Common myeloid progenitor, CD34-positive (primary cell): Measurements from ENCODE around the gene KRTAP2-1.
A peak's percentile ranks its signal among the peaks of the same experiment; 100 is the strongest.

ENCODE experiments used
- CTCF ChIA-PET: fragments of 350-600 bp; sonication (Branson Sonifier 250); formaldehyde crosslinking; loops from one replicate; lab custom pipeline; 2021; ENCODE audit warnings: antibody characterized with exemption; lab: Charles Lee
- POLR2A ChIA-PET: fragments of 350-600 bp; sonication (Branson Sonifier 250); formaldehyde crosslinking; loops from one replicate; lab custom pipeline; 2021; ENCODE audit warnings: antibody characterized with exemption; lab: Charles Lee
- DNase-seq, 3 donors: peaks; one replicate each; pipeline versions ENCODE4 v3.0.0 to v3.0.0-alpha.2; 2013
- H3K27ac ChIP-seq, 2 experiments: 1 replicate in 1 of 2; 2 replicates in 1 of 2; pipeline ENCODE4 v1.7.0; 2013; ENCODE audit warnings: inconsistent platforms in 2 of 2, low read length in 2 of 2, mild to moderate bottlenecking in 2 of 2, low read depth in 1 of 2, moderate library complexity in 1 of 2; ENCODE audit not compliant: severe bottlenecking in 2 of 2, insufficient read depth in 1 of 2, poor library complexity in 1 of 2
- H3K27me3 ChIP-seq, 5 experiments: replicated peaks in 2 of 5; 1 replicate in 3 of 5; 2 replicates in 2 of 5; pipeline versions ENCODE4 v1.6.1 to v1.7.0; 2013; ENCODE audit warnings: low read length in 4 of 5, mild to moderate bottlenecking in 2 of 5, moderate library complexity in 2 of 5, inconsistent platforms in 1 of 5; ENCODE audit not compliant: insufficient read depth in 5 of 5, control insufficient read depth in 4 of 5
- H3K36me3 ChIP-seq, 4 experiments: 1 replicate in 2 of 4; 2 replicates in 2 of 4; pipeline versions ENCODE4 v1.6.1 to v1.7.0; 2013; ENCODE audit warnings: low read length in 3 of 4, control low read depth in 1 of 4, mild to moderate bottlenecking in 1 of 4; ENCODE audit not compliant: control insufficient read depth in 4 of 4, insufficient read depth in 4 of 4
- H3K4me1 ChIP-seq, 4 experiments: 1 replicate in 3 of 4; 2 replicates in 1 of 4; pipeline versions ENCODE4 v1.6.1 to v1.7.1; 2013; ENCODE audit warnings: low read length in 3 of 4, mild to moderate bottlenecking in 3 of 4, control low read depth in 1 of 4, inconsistent platforms in 1 of 4, moderate library complexity in 1 of 4; ENCODE audit not compliant: control insufficient read depth in 4 of 4, insufficient read depth in 4 of 4; ENCODE audit errors: control extremely low read depth in 1 of 4
- H3K4me3 ChIP-seq, 7 experiments: 1 replicate in 4 of 7; 2 replicates in 3 of 7; pipeline versions ENCODE4 v1.5.1 to v1.7.0; 2013; ENCODE audit warnings: mild to moderate bottlenecking in 7 of 7, low read length in 6 of 7, moderate library complexity in 6 of 7, inconsistent platforms in 2 of 7, low read depth in 2 of 7, control low read depth in 1 of 7; ENCODE audit not compliant: insufficient read depth in 4 of 7, control insufficient read depth in 1 of 7; ENCODE audit errors: extremely low read depth in 1 of 7
- H3K9me3 ChIP-seq, 5 experiments: 1 replicate in 4 of 5; 2 replicates in 1 of 5; pipeline versions ENCODE4 v1.6.1 to v1.7.1; 2013; ENCODE audit warnings: low read length in 4 of 5, mild to moderate bottlenecking in 2 of 5, inconsistent platforms in 1 of 5, low read depth in 1 of 5, moderate library complexity in 1 of 5; ENCODE audit not compliant: control insufficient read depth in 4 of 5, insufficient read depth in 2 of 5; ENCODE audit errors: control extremely low read depth in 1 of 5
- WGBS: methylation state at CpG from one replicate; pipeline ENCODE4 v1.1.5; 2013; ENCODE audit not compliant: insufficient coverage; 5-methylcytosine and 5-hydroxymethylcytosine counted together

The KRTAP2-1 gene

DNA sequence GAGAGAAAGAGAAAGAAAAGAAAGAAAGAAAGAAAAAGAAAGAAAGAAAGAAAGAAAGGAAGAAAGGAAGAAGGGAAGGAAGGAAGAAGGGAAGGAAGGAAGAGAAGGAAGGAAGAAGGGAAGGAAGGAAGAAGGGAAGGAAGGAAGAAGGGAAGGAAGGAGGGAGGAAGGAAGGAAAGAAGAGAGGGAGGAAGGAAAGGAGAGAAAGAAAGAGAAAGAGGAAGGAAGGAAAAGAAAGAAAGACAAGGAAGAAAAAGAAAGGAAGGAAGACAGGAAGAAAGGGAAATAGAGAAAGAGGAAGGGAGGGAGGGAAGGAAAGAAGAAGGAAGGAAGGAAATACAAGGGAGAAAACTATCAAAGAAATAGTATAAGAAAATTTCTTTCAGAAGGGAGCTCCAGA lies 29.7 kb upstream of the KRTAP2-1 start:
- CTCF ChIA-PET = no interaction called here
- H3K27me3 ChIP-seq = no peaks in the 10 kb centered on the region

DNA sequence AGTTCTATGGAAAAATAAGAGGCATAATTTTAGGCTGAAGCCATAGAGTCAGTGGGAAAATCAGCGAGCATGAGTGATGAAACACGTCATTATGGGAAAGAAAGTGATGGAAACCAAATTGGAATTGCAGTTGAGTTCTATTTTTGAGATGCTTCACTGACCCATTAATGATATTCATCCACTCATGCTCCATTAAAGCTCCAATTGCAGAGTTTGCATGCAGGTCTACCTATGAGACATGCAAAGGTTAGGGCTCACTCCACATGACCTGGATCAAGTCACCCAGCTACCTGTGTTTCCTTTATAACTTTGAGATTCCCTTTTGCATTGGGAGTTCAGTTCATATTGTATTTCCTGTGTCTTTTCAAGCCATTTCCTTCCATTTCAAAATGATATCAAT lies 26.6 kb upstream of the KRTAP2-1 start:
- POLR2A ChIA-PET = no interaction called here
- DNase-seq = no peak
- no peak overlapping the region for H3K4me3 ChIP-seq
- H3K27ac ChIP-seq = no peak overlapping the region
- WGBS = 100% methylated on average over 1 of the region's 2 CpGs
- H3K36me3 ChIP-seq = no peaks in the 10 kb centered on the region
- CTCF ChIA-PET = no interaction called here
- no peaks in the 10 kb centered on the region for H3K9me3 ChIP-seq
- no peaks in the 10 kb centered on the region for H3K27me3 ChIP-seq
- H3K4me1 ChIP-seq = no peaks in the 10 kb centered on the region

More for the DNA sequence above, 29.7 kb upstream of the KRTAP2-1 start:
- no peak for DNase-seq
- Histone ChIP-seq H3K36me3 (no peaks in the 10 kb centered on the region), H3K27ac (no peak overlapping the region), H3K4me3 (no peak overlapping the region), H3K9me3 (no peaks in the 10 kb centered on the region), H3K4me1 (no peaks in the 10 kb centered on the region)
- POLR2A ChIA-PET = no interaction called here

DNA sequence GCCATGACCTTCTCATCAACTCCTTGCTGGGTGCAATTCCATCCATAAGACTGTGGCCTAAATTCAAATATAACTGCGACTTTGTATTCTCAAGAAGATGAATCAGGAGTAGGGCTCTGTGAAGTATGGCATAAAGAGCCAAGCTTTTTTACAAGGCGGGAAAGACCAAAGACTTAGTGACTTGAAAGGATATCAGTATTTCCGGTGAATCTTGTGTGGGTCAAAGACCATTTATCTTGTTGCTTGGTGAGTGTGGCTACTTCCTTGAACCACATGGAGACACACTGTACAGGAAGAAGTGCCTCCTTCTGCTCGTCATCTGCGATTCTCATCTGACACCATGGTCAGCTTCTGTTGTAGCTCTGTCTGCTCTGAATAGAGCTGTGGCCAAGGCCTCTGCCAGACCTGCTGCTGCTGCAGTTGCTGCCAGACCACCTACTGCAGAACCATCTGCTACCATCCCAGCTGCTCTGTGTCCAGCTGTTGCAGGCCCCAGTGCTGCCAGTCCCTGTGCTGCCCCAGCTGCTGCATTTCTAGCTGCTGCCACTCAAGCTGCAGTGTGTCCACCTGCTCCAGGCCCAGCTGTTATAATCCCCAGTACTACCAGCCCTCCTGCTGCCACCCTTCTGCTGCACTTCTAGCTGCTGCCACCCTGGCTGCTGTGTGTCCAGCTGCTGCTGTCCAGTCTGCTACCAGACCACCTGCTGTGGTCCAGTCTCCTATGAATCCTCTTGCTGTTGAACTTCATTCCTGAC lies 24.7 kb upstream of the KRTAP2-1 start:
- H3K4me1 ChIP-seq = no peaks in the 10 kb centered on the region
- DNase-seq = no peak
- WGBS = 91% methylated on average over 5 of the region's 5 CpGs
- no peaks in the 10 kb centered on the region for H3K9me3 ChIP-seq
- H3K4me3 ChIP-seq = no peak overlapping the region
- ChIA-PET CTCF (no interaction called here), POLR2A (interaction anchor here (0.6 kb wide), 1 partner anchor 157 kb away, joined by 7 read pairs; no protein-coding TSS in a partner anchor)
- H3K36me3 ChIP-seq = no peaks in the 10 kb centered on the region
- H3K27ac ChIP-seq = no peak overlapping the region
- no peaks in the 10 kb centered on the region for H3K27me3 ChIP-seq

DNA sequence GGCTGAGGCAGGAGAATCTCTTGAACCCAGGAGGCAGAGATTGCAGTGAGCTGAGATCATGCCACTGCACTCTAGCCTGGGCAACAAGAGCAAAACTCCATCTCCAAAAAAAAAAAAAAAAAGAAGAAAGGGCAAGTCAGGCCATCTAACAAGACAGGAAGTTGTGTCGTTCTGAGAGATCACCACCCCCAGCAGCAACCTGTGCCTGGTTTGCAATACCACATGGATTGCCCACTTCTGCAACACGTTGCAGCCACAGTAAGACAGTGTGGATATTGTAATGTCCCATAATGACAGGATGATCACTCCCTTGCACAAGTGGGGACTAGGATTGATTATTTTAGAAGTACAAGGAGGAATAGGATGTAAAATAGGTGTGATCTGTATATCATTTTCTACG lies 21.9 kb upstream of the KRTAP2-1 start:
- DNase-seq = no peak
- no peak overlapping the region for H3K4me3 ChIP-seq
- H3K27me3 ChIP-seq = no peaks in the 10 kb centered on the region
- no peaks in the 10 kb centered on the region for H3K36me3 ChIP-seq
- H3K4me1 ChIP-seq = no peaks in the 10 kb centered on the region
- H3K27ac ChIP-seq = no peak overlapping the region
- no peaks in the 10 kb centered on the region for H3K9me3 ChIP-seq
- POLR2A ChIA-PET = no interaction called here
- CTCF ChIA-PET = interaction anchor here (1.4 kb wide), 1 partner anchor 10 kb away, joined by 3 read pairs; no protein-coding TSS in a partner anchor
- 58% methylated on average over 2 of the region's 3 CpGs for WGBS

DNA sequence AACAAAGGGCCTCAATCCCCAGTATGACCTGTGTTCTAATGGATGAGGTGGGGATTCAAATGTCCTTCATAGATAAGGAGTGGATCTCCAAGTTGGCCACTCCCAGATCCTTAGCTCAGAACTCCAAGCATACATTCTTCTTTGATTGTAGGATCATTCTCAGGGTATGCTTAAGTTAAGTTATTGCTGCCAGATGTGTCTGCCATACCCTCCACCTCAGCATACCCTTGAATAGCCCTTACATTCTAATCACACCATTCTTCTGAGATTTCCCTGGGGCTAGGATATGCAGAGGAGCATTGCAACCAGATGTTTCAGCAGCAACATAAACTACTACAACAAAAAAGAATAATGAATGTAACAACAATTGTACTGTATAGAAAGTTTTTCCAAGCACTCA lies 20.2 kb upstream of the KRTAP2-1 start:
- no peak overlapping the region for H3K4me3 ChIP-seq
- H3K27me3 ChIP-seq = peaks cover 0 to 7% (median 2%) of the 10 kb centered on the region in 5 experiments
- H3K9me3 ChIP-seq = no peaks in the 10 kb centered on the region
- ChIA-PET CTCF (no interaction called here), POLR2A (no interaction called here)
- no peak overlapping the region for H3K27ac ChIP-seq
- H3K36me3 ChIP-seq = no peaks in the 10 kb centered on the region
- no peaks in the 10 kb centered on the region for H3K4me1 ChIP-seq
- no peak for DNase-seq

DNA sequence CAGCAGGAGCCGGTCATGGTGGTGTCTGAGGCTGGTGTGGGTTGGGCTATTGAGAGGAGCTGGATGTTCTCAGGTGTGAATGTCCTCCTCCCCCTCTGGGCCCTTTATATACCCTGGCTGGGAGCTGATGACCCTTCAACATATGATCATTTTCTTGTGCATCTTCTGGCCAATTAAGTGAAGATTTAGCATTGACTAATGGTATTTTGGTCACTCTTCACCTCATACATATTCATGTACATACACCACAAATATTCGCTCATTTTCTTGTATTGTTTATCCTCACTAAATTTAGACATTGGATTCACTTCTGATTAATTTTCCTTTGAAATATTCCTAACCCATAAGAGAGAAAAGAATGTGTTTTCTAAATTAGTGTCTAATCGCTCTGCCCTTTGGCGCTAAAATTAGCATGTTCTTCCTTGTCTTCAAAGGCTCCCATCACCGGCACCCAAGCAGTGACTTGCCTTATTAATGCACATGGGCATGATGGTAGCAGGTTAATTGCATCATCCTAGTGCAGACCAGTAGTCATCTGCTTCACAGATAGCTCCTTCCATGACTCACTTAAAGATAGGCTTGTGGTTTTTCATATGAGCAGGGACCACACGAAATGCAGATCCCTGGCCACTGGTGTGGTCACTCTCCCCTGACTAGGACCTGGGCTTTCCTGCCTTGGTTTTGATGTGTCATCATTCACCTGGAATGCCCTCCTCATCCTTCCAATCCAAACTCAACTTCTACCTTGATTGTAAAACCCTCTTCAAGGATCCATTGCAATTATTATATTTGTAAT lies 18.9 kb upstream of the KRTAP2-1 start, which contains the start of gene KRTAP2-4:
KRTAP2-4 (minus strand) TSS at position 51 of the 796 bp plus-strand sequence; CDS start at position 17, 34 bp downstream.
- peak in 1 of 3 donors; percentile 10 for DNase-seq
- ChIA-PET CTCF (no interaction called here), POLR2A (no interaction called here)
- 100% methylated on average over 3 of the region's 6 CpGs for WGBS
- Histone ChIP-seq H3K36me3 (no peaks in the 10 kb centered on the region), H3K27ac (no peak within 1 kb of the TSS), H3K4me3 (no peak within 1 kb of the TSS), H3K4me1 (no peaks in the 10 kb centered on the region), H3K27me3 (peaks cover 0 to 13% (median 9%) of the 10 kb centered on the region in 5 experiments), H3K9me3 (no peaks in the 10 kb centered on the region)
